GM19043 (cell line): ENCODE measurements around the gene KRTAP10-5.
"Not testable (repeated sequence)": the region's sequence is repeated elsewhere in the genome, so short reads cannot be mapped to it uniquely, and the experiment has no call there.

Experiments used
- ATAC-seq: cut with Tn5 transposase; IDR thresholded peaks from one replicate; pipeline ENCODE4 v1.9.1; 2021; ENCODE audit warnings: low read depth; ENCODE audit not compliant: unreplicated experiment

Gene KRTAP10-5

DNA sequence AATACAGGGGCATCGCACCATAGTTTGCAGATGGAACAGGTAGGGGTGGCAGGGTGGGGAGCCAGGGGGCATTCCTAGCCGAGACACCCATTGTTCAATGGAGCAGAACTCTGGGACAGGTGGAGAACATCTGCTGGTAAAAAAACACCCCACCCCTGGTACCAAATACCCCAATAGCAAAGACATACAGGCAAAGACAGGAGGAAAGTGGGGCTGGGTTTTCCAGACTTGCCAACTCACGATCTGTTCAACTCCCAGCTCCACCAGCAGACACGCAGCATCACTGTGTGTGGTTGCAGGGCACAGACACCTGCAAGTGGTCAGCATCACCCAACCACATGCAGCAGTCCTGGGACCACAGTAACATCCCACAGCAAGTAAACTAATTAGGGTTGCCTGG lies 31.1 kb upstream of the KRTAP10-5 start:
- no peak for ATAC-seq

DNA sequence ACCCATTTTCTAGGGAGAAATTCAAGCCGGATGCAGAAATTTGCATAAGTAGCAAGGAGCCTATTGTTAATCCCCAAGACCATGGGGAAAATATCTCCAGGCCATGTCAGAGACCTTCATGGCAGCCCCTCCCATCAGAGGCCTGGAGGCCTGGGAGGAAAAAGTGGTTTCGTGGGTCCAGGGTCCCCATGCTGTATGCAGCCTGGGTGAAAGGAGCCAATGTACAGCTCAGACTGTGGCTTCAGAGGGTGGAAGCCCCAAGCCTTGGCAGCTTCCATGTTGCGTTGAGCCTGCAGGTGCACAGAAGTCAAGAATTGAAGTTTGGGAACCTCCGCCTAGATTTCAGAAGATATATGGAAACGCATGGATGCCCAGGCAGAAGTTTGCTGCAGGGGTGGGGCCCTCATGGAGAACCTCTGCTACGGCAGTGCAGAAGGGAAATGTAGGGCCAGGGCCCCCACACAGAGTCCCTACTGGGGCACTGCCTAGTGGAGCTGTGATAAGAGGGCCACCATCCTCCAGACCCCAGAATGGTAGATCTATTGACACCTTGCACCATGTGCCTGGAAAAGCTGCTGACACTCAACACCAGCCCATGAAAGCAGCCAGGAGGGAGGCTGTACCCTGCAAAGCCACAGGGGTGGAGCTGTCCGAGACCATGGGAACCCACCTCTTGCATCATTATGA lies 29.9 kb upstream of the KRTAP10-5 start:
- not testable (repeated sequence) for ATAC-seq

DNA sequence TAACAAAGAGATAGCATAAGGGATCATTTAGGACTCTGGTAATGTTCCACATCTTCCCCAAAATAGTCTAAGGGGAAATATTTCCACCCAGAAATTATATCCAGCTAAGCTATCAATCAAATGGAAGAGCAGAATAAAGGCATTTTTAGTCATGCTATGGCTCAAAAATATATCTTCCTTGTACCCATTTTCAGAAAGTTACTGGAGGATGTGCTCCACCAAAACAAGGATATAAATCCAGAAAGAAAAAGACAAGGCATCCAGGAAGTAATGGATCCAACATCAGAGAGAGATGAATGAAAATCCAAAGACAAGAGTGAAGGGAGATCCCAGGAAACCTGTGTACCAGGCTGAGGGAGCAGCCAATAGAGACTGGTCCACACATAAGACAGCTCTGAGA lies 28.8 kb upstream of the KRTAP10-5 start:
- no peak for ATAC-seq

DNA sequence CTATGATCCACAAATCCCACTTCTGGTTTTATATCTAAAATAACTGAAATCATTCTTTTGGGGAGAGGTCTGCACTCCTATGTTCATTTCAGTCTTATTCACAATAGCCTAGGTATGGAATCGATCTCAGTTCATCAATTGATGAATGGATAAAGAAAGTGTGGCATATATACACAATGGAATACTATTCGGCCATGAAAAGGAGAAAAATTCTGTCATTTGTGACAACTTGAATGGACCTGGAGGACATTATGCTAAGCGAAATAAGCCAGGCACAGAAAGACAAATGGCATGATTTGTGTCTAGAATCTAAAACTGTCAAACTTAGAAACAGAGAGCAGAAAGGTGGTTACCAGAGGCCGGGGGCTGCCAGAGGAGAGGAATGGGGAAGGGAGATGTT lies 26.1 kb upstream of the KRTAP10-5 start:
- no peak for ATAC-seq

DNA sequence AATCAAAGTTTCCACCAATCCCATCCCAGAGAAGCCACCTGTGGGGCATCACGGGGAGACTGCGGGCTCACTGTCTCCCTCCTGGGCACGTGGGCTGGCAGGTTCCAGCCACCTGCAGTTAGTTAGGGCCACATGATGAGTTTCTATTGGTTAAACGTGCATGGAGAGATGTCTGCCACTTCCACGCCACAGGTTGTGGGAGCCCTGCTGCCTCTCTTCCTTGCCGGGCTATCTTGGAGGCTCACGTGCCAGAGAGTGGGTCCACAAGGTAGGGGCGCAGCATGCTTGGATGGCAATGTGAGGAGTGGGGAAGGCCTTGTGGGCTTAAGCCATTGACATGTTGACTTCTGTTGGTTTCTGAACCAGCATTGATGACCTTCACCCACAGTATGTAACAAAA lies 23.5 kb upstream of the KRTAP10-5 start:
- no peak for ATAC-seq

GRCh38 chr21:44603109-44603875 lies 22.9 kb upstream of the KRTAP10-5 start:
- ATAC-seq: no peak

DNA sequence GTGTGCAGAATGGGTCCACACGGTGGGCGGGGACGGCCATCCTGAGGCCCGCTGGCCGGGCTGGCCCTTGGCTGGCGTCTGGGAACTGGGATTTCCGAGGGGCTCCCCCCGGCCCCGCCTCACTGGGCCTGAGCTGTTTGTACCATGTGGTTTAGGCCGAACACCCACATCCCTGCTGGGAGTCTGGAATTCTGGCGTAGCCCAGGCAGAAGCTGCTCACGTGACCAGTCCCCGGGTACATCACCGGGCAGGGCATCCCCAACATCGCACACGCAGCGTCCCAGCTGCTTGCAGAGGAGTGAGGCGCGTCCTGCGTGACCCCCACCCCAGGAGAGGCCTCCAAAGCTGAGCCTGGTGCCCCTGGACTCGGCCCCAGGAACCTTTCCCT lies 22.1 kb upstream of the KRTAP10-5 start:
- no peak for ATAC-seq

DNA sequence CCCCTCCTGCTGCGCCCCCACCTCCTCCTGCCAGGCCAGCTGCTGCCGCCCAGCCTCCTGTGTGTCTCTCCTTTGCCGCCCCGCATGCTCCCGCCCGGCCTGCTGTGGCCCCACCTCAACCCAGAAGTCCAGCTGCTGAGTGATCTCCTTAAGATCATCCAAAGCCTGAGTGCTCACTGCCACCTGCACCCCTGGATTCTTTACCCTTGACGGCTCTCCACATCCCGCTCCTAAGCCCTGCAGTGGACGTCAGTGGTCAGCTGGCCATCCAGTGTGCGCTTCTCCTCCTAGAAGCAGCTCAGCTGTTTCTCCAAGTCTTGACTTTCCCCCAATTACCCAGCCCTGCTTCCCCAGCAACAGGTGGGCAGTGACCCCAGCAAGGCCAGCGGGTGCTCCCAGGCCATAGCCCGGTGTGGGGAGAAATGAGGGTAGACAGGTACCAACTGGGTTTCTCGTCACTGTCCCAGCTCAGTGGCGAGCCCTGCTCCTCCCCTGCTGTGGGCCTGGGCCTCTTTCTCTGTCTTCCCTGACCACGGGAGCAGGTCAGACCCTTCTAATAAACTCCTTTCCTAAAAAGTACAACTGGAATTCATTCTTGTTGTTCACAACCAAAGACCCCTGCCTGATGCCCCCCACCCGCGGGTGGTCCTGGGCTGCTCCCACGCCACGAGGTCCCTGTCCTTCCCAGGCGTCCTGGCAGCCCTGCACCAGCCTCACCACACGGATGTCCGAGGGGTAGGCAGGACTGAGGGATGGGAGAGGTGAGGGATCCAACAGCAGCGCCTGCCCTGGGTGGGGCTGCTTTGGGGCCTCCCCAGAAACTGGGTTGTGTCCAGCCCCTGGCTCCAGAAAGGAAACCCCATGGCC lies 21.4 kb upstream of the KRTAP10-5 start:
- no peak for ATAC-seq

GRCh38 chr21:44601091-44601490 lies 20.7 kb upstream of the KRTAP10-5 start:
- not testable (repeated sequence) for ATAC-seq

DNA sequence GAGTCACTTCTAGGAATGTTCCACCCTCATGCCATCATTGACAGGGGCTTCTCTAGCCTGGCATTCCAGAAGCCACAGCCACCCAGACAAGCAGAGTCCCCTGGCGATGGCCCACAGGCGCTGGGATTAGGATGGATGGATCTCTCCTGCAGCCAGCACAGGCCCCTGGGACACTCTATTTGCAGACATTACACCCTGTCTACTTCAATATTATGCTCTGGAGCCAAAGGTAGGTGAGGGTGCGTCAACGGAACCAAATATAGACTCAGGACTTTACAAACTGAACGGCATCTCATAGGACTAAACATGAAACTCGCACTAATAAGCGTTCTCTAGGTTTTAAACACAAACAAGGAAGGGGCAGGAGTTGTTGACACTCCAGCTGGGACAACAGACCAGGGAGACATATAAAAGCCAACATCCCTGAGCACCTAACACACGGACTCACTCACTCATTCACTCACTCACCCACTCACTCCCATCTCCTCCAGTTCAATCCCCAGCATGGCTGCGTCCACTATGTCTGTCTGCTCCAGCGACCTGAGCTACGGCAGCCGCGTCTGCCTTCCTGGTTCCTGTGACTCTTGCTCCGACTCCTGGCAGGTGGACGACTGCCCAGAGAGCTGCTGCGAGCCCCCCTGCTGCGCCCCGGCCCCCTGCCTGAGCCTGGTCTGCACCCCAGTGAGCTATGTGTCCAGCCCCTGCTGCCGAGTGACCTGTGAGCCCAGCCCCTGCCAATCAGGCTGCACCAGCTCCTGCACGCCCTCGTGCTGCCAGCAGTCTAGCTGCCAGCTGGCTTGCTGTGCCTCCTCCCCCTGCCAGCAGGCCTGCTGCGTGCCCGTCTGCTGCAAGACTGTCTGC lies 19.9 kb upstream of the KRTAP10-5 start, which contains the start of gene KRTAP10-7:
KRTAP10-7 (plus strand) TSS at position 480 of the 861 bp plus-strand sequence; CDS start at position 505, 25 bp downstream.
- ATAC-seq: not testable (repeated sequence)

- no peak for ATAC-seq
Observed at GRCh38 chr21:44599264-44600029, 19.0 kb upstream of the KRTAP10-5 start.

DNA sequence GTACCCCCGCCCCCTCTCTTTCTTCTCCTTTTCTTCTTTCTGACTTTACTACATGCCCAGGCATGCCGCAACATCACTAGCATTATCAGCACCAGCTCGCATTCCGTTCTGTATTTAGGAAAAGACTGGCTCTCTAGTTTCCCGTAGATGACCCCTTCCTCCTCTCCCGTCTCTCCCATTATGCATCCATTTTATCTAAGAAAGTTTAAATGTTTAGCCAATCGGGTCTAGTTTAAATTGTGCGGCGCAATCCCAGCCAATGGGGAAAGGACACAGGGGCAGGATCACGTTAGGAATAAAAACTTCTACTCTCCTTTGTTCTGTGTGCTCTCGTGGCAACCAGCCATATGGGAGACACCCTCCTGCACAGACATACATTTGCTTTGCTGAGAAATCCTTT lies 17.7 kb upstream of the KRTAP10-5 start:
- no peak for ATAC-seq

DNA sequence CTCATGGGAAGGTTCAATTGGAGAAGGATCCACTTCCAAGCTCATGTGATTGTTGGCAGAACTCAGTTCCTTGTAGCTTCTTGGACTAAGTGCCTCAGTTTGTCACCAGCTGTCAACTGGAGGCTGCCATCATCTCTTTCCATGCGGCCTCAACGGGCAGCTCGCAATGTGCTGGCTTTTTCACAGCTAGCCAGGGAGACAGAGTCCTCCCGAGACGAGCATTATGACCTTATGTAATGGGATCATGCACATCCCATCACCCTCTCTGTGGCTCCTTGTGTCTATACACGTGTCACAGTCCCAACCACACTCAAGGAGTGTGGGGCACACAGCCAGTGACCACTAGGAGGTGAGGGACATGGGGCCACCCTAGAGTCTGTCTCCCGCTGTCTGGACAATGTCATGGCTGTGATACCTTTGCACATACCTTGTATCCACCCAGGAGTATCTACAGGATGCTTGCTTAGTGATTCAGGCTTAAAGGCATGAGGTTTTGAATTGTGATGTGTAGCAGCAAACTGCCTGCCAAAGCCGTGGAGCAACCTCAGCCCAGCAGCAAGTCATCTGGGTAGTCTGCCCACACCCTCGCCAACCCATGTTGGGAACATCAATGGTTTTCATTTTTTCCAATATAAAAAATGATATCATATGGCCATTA lies 15.8 kb upstream of the KRTAP10-5 start:
- ATAC-seq: no peak

- ATAC-seq: no peak
Observed at GRCh38 chr21:44595524-44595923, 15.1 kb upstream of the KRTAP10-5 start.

DNA sequence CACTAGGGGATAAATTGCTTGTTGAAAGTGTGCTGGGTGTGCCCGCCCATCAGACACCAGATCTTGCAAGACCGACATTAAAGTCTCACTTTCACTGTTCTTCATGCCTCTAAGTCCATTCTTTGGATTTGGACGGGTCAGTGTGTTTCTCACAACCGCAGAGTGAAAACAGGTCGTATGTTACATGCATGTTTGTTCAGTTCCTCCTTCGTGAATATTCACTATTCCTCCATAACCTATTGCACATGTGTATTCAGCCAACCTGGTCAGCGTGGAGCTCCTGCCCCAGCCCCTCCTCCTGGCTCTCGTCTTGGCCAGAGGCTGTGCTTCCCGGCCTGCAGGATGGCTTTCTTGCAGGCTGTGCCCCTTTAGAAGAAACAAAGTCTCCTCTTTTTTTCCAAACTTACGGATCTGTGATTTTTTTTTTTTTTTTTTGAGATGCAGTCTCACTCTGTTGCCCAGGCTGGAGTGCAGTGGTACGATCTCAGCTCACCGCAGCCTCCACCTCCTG lies 14.1 kb upstream of the KRTAP10-5 start:
- no peak for ATAC-seq

DNA sequence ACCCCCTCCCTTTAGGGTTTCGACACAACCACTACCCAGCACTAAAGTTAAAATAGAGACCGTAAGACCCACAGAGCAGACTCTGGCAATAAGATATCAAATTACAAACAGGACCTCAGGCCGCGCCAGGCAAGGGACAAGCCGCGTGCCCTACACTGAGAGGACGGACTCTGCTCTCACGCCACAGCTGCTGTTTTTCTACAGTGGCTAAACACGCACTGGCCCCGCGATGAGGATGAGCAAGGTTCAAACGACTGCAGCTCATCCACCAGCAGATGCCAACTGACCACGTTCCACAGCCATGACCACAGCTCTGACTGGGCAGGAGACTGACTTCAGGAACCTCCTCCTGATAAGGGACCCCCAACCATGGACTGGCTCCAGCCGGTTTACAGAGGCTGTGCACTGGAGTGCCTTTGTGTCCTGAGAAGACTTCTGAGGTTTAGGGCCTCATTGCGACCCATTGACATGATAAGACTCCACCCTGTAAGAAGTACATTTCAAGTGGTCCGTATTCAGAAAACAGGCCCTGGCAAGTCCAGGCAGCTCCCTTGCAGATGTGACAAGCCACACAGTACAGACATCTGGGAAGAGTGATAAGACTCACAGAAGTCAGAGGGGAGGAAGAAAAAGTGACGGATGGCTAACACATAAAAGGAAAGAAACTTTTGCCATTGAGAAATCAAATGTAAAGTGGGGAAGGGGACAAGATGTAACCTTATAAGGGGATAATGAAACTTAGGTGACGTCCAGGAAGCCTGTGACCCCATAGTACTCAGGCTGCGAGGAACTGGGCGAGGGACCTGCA lies 13.4 kb upstream of the KRTAP10-5 start:
- no peak for ATAC-seq

- ATAC-seq: no peak
Observed at GRCh38 chr21:44592446-44593311, 12.3 kb upstream of the KRTAP10-5 start, which contains the start of gene KRTAP10-6. TSS of gene KRTAP10-6 (minus strand) at chr21:44592505. CDS start at chr21:44592484, 21 bp downstream.
